Measurements from ENCODE around the gene FBF1.
A peak's percentile ranks its signal among the peaks of the same experiment; 100 is the strongest.
"Not testable (repeated sequence)": the region's sequence is repeated elsewhere in the genome, so short reads cannot be mapped to it uniquely, and the experiment has no call there.

The FBF1 gene, protein sequence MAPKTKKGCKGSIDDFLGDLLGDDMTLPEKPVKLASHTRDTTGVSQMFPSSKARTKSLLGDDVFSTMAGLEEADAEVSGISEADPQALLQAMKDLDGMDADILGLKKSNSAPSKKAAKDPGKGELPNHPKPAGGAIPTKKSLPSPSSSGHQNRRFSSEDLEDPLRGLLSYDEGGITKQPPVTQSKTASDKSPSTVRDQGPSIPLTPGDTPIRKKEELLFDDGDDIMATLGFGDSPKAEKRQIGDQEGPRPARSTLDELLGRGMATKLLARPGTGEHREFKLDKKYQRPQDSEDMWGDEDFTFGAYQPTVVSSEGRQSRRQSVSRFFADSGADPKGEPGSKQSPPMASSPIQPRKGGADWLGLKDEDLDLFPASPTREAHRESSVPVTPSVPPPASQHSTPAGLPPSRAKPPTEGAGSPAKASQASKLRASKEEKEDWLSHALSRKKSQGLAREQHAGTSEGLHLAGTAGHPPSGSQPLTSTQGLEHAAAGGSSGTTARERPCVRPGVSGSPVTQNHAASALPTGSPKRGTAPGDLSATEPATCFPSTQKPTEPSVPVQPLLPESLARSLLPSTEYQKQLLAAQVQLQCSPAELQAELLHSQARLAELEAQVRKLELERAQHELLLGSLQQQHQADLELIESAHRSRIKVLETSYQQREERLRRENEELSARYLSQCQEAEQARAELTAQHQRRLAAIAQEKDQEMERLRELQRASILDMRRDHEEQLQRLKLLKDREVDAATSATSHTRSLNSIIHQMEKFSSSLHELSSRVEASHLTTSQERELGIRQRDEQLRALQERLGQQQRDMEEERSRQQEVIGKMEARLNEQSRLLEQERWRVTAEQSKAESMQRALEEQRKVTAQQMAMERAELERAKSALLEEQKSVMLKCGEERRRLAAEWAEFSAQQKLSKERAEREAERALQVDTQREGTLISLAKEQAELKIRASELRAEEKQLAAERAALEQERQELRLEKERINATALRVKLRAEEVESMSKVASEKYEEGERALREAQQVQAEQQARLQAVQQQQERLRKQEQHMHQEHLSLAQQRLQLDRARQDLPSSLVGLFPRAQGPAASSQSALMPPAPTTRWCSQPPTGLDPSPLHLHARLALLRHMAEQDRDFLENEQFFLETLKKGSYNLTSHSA

GRCh38 chr17:75940727-75941441 lies at the start of gene FBF1:
TSS of gene FBF1 (minus strand) at chr17:75941042. CDS start at chr17:75938149, 2,893 bp downstream.
- peak; percentile 81 for DNase-seq

- DNase-seq: no peak
Measured at GRCh38 chr17:75987041-75987440, 46.2 kb upstream of the FBF1 start.

GRCh38 chr17:75985986-75986385 lies 45.1 kb upstream of the FBF1 start:
- no peak for DNase-seq

- no peak for DNase-seq
Measured at GRCh38 chr17:75983501-75984181, 42.8 kb upstream of the FBF1 start.

DNA sequence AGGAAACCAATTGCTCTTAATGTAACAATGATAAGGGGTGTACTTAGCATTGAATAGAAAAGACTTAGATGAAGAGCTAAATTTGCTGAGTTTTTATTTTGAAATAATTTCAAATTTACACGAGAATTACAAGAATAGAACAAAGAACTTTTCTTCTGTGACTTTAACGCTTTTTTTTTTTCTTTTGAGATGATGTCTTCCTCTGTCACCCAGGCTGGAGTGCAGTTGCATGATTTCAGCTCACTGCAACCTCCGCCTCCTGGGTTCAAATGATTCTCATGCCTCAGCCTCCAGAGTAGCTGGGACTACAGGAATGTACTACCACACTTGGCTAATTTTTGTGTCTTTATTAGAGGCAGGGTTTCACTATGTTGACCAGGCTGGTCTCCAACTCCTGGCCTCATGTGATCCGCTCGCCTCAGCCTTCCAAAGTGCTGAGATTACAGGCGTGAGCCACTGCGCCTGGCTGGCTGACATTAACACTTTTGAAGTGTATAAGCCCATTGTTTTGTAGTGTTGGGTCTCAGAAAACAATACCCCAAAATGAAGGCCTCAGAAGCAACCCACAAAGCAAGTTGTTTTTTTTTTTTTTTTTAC lies 40.3 kb upstream of the FBF1 start:
- no peak for DNase-seq

DNA sequence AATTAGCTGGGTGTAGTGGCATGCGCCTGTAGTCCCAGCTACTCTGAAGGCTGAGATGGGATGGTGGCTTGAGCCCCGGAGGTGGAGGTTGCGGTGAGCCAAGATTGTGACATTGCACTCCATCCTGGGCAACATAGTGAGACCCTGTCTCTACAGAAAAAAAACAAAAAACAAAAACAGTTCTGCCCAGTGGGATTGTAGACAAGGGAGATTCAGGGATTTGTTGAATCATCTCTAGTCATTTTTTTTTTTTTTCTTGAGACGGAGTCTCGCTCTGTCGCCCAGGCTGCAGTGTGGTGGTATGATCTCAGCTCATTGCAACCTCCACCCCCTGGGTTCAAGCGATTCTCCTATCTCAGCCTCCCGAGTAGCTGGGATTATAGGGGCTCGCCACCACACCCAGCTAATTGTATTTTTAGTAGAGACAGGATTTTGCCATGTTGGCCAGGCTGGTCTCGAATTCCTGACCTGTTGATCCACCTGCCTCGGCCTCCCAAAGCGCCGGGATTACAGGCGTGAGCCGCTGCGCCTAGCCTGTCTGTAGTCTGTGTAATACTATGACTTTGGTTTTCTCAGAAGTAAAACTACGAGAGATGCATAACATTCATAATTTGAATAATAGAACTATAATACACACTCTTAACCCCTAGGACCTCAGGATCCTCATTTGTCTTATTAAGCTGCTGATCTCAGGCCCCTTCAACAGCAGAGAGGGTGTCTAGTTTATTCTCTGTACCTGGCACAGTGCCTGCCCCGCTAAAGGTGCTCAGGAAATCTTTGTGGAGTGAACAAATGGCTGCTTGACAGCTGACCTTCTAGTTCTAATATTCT lies 39.6 kb upstream of the FBF1 start:
- DNase-seq: no peak

GRCh38 chr17:75979705-75980187 lies 38.9 kb upstream of the FBF1 start:
- DNase-seq: no peak

DNA sequence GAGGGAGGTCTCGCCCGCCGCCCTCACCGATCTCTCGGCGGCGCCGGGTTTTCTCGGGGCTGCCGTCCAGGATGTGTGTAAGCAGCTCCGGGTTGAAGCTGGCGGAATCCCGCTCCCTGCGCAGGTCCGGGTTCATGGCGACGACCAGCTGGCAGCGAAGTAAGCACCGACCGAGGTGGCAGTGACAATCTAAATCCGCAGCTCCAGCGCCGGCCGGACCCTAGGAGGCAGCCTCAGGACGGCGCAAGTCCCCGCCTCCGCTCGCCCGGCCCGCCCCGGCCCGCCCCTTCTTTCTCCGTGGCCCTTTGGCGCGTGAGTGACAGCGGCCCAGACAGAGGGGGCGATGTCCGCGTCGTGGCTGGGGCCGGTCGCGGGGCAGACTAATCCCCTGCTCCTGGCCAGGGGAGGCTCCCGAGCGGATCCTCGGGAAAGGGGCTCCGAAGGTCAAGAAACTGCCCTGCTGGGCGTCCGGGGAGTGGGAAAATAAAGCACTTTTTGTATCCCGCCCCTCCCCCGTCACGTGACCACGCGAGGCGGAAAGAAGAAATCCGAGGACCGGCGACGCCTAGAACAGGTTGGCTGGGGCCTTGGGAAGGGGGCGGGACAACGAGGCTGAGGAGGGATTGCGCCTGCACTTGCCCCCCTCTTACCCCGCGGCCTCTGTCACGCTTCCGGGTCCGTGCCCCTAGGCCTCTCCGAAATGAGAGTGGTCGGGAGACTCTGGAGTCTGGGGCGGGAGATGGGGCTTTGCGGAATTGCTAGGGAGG lies 38.3 kb upstream of the FBF1 start, which contains the start of the genes ACOX1 and TEN1:
TSS of gene ACOX1 (minus strand) at position 229 of the 767 bp plus-strand sequence. CDS start at position 136, 93 bp downstream.
TSS of gene TEN1 (plus strand) at position 303 of the 767 bp plus-strand sequence. CDS start 6,953 bp downstream, outside the sequence.
- DNase-seq: peak; percentile 44

GRCh38 chr17:75976175-75976848 lies 35.5 kb upstream of the FBF1 start:
- no peak for DNase-seq

GRCh38 chr17:75975757-75976174 lies 34.9 kb upstream of the FBF1 start:
- no peak for DNase-seq

- DNase-seq: not testable (repeated sequence)
Measured at GRCh38 chr17:75975187-75975586, 34.3 kb upstream of the FBF1 start.

- no peak for DNase-seq
Measured at GRCh38 chr17:75970626-75971025, 29.8 kb upstream of the FBF1 start.

GRCh38 chr17:75970011-75970523 lies 29.2 kb upstream of the FBF1 start:
- DNase-seq: no peak

DNA sequence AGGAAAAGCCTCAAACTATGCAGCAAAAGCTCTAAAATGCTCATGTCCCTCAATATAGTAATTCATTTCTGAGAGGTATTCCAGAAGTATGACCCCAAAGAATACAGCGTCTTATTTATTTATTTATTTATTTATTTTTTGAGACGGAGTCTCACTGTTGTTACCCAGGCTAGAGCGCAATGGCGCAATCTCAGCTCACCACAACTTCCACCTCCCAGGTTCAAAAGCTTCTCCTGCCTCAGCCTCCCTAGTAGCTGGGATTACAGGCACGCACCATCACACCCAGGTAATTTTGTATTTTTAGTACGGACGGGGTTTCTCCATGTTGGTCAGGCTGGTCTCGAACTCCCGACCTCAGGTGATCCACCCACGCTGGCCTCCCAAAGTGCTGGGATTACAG lies 28.2 kb upstream of the FBF1 start:
- not testable (repeated sequence) for DNase-seq

GRCh38 chr17:75965468-75965867 lies 24.6 kb upstream of the FBF1 start:
- no peak for DNase-seq

- DNase-seq: no peak
Measured at GRCh38 chr17:75959839-75960511, 19.1 kb upstream of the FBF1 start.

- no peak for DNase-seq
Measured at GRCh38 chr17:75959051-75959838, 18.4 kb upstream of the FBF1 start.
